IMR-90 (cell line): Measurements from ENCODE around the gene MAGOH. TPM values are rescaled to one million over a fixed set of nuclear protein-coding genes. Genes with fewer than 3 reads are reported as not detected.
A peak's percentile ranks its signal among the peaks of the same experiment; 100 is the strongest.

Source experiments
- ATAC-seq: fragments of 200-7000 bp; cut with Tn5 transposase; 2 replicates; pipeline ENCODE4 v1.9.1; 2020; ENCODE audit warnings: low read depth, mild to moderate bottlenecking, moderate library complexity
- BruUV-seq: library from RNA; stranded (reverse); fragments of 400-500 nt; replicated peaks from 2 replicates; lab custom pipeline; 2021; lab: Mats Ljungman, UMichigan
- CTCF ChIA-PET: fragments of 300-600 bp; formaldehyde crosslinking; extraction: SDS; loops from one replicate; lab custom pipeline; 2021; ENCODE audit warnings: antibody characterized with exemption; lab: Yijun Ruan, JAX
- POLR2A ChIA-PET: fragments of 300-600 bp; sonication (Branson Sonifier 250); formaldehyde crosslinking; loops from one replicate; lab custom pipeline; 2022; ENCODE audit warnings: antibody characterized with exemption; ENCODE audit not compliant: unreplicated experiment; lab: Charles Lee
- DNase-seq: peaks from one replicate; pipeline ENCODE4 v3.0.0; 2013
- H2AFZ ChIP-seq: replicated peaks from 2 replicates; pipeline ENCODE3; 2013; ENCODE audit warnings: low read length, mild to moderate bottlenecking; ENCODE audit not compliant: poor library complexity
- H2AK5ac ChIP-seq: 2 replicates; pipeline ENCODE4 v1.6.1; 2013; ENCODE audit warnings: low read depth, low read length, inconsistent platforms
- H2AK9ac ChIP-seq: replicated peaks from 2 replicates; pipeline ENCODE3; 2013; ENCODE audit warnings: mild to moderate bottlenecking, low read depth, low read length, moderate library complexity; ENCODE audit not compliant: poor library complexity
- H2BK120ac ChIP-seq: 2 replicates; pipeline ENCODE4 v1.6.1; 2013; ENCODE audit warnings: low read depth, low read length, inconsistent platforms
- H2BK15ac ChIP-seq: 3 replicates; pipeline ENCODE4 v1.6.1; 2013; ENCODE audit warnings: low read depth, low read length, inconsistent platforms
- H2BK20ac ChIP-seq: 2 replicates; pipeline ENCODE4 v1.6.1; 2013; ENCODE audit warnings: low read depth, mild to moderate bottlenecking, inconsistent platforms, low read length, moderate library complexity
- H2BK5ac ChIP-seq: 2 replicates; pipeline ENCODE4 v1.6.1; 2013; ENCODE audit warnings: mild to moderate bottlenecking, low read depth, low read length, inconsistent platforms; ENCODE audit not compliant: poor library complexity, severe bottlenecking
- H3K14ac ChIP-seq: replicated peaks from 2 replicates; pipeline ENCODE4 v1.6.1; 2013; ENCODE audit warnings: low read depth, low read length, inconsistent platforms
- H3K18ac ChIP-seq: 2 replicates; pipeline ENCODE4 v1.6.1; 2013; ENCODE audit warnings: low read depth, low read length, control low read depth
- H3K23ac ChIP-seq: 2 replicates; pipeline ENCODE4 v1.6.1; 2013; ENCODE audit warnings: low read depth, low read length, inconsistent platforms
- H3K27ac ChIP-seq: 2 replicates; pipeline ENCODE4 v1.5.1; 2013; ENCODE audit warnings: mild to moderate bottlenecking, control low read depth, low read length; ENCODE audit not compliant: insufficient read depth
- H3K27me3 ChIP-seq: 2 replicates; pipeline ENCODE4 v1.6.1; 2013; ENCODE audit warnings: low read length; ENCODE audit not compliant: control insufficient read depth, insufficient read depth
- H3K36me3 ChIP-seq: 2 replicates; pipeline ENCODE4 v1.6.1; 2013; ENCODE audit warnings: low read length, mixed read lengths; ENCODE audit not compliant: control insufficient read depth, insufficient read depth
- H3K4ac ChIP-seq: 2 replicates; pipeline ENCODE4 v1.6.1; 2013; ENCODE audit warnings: low read depth, low read length, inconsistent platforms
- H3K4me1 ChIP-seq: 2 replicates; pipeline ENCODE4 v1.6.1; 2013; ENCODE audit warnings: low read length, mixed read lengths; ENCODE audit not compliant: control insufficient read depth, insufficient read depth
- H3K4me2 ChIP-seq: 2 replicates; pipeline ENCODE4 v1.6.1; 2013; ENCODE audit warnings: low read depth, mild to moderate bottlenecking, control low read depth, low read length, moderate library complexity
- H3K4me3 ChIP-seq: 2 replicates; pipeline ENCODE4 v1.5.1; 2013; ENCODE audit warnings: low read depth, mild to moderate bottlenecking, control low read depth, low read length, moderate library complexity; ENCODE audit not compliant: insufficient read depth
- H3K56ac ChIP-seq: 2 replicates; pipeline ENCODE4 v1.6.1; 2013; ENCODE audit warnings: low read length, inconsistent platforms; ENCODE audit not compliant: insufficient read depth; ENCODE audit errors: extremely low read depth
- H3K79me1 ChIP-seq, 2 experiments: 2 replicates each; pipeline ENCODE4 v1.6.1; 2013; ENCODE audit warnings: low read length in 2 of 2, inconsistent platforms in 1 of 2, low read depth in 1 of 2
- H3K9ac ChIP-seq: 2 replicates; pipeline ENCODE4 v1.6.1; 2013; ENCODE audit warnings: low read depth, low read length, control low read depth
- H3K9me1 ChIP-seq: 2 replicates; pipeline ENCODE4 v1.6.1; 2013; ENCODE audit warnings: low read length, inconsistent platforms; ENCODE audit not compliant: insufficient read depth
- H3K9me3 ChIP-seq: 2 replicates; pipeline ENCODE4 v1.6.1; 2013; ENCODE audit warnings: low read length; ENCODE audit not compliant: control insufficient read depth, insufficient read depth
- H4K20me1 ChIP-seq: 2 replicates; pipeline ENCODE4 v1.6.1; 2013; ENCODE audit warnings: low read length, inconsistent platforms; ENCODE audit not compliant: insufficient read depth
- H4K5ac ChIP-seq: 2 replicates; pipeline ENCODE4 v1.6.1; 2013; ENCODE audit warnings: mild to moderate bottlenecking, low read depth, low read length, control low read depth
- H4K8ac ChIP-seq, 2 experiments: 2 replicates each; pipeline ENCODE4 v1.6.1; 2013; ENCODE audit warnings: low read depth in 2 of 2, low read length in 2 of 2, control low read depth in 1 of 2, inconsistent platforms in 1 of 2
- H4K91ac ChIP-seq: 2 replicates; pipeline ENCODE4 v1.6.1; 2013; ENCODE audit warnings: low read depth, low read length, inconsistent platforms; ENCODE audit not compliant: insufficient read depth
- BHLHE40 ChIP-seq: fragments of 150-350 bp; IDR thresholded peaks from 2 replicates; pipeline ENCODE4 v1.6.1; 2016; ENCODE audit warnings: mild to moderate bottlenecking, low read depth, low read length
- CHD1 ChIP-seq: IDR thresholded peaks from 2 replicates; pipeline ENCODE4 v1.6.1; 2012; ENCODE audit warnings: low read depth, low read length, improper control_type of control experiment
- FOS ChIP-seq: fragments of 150-350 bp; IDR thresholded peaks from 2 replicates; pipeline ENCODE4 v1.6.1; 2016; ENCODE audit warnings: low read depth, low read length
- MAFK ChIP-seq: IDR thresholded peaks from 2 replicates; pipeline ENCODE4 v1.6.1; 2012; ENCODE audit warnings: low read depth, low read length, improper control_type of control experiment
- MAZ ChIP-seq: IDR thresholded peaks from 2 replicates; pipeline ENCODE4 v1.6.1; 2012; ENCODE audit warnings: low read depth, mild to moderate bottlenecking, low read length, improper control_type of control experiment, moderate library complexity, borderline replicate concordance
- NFE2L2 ChIP-seq: fragments of 150-350 bp; IDR thresholded peaks from 2 replicates; pipeline ENCODE4 v1.6.1; 2016; ENCODE audit warnings: low read depth, mild to moderate bottlenecking, low read length
- POLR2A ChIP-seq: IDR thresholded peaks from 2 replicates; pipeline ENCODE4 v1.6.1; 2012; ENCODE audit warnings: mild to moderate bottlenecking, low read depth, low read length
- RAD21 ChIP-seq: IDR thresholded peaks from 2 replicates; pipeline ENCODE4 v1.6.1; 2012; ENCODE audit warnings: low read length, improper control_type of control experiment
- RCOR1 ChIP-seq: IDR thresholded peaks from 2 replicates; pipeline ENCODE4 v1.6.1; 2012; ENCODE audit warnings: mild to moderate bottlenecking, low read length, improper control_type of control experiment; ENCODE audit not compliant: insufficient replicate concordance
- RFX5 ChIP-seq: IDR thresholded peaks from 2 replicates; pipeline ENCODE4 v1.8.0; 2012; ENCODE audit warnings: low read depth, mild to moderate bottlenecking, low read length, moderate library complexity
- SMC3 ChIP-seq: fragments of 150-350 bp; IDR thresholded peaks from 2 replicates; pipeline ENCODE4 v1.6.1; 2016; ENCODE audit warnings: low read depth, mild to moderate bottlenecking, antibody characterized with exemption, low read length, moderate library complexity
- USF2 ChIP-seq: fragments of 150-350 bp; IDR thresholded peaks from 2 replicates; pipeline ENCODE4 v1.6.1; 2017; ENCODE audit warnings: mild to moderate bottlenecking, antibody characterized with exemption, low read length, low read depth
- WGBS, 2 experiments: methylation state at CpG; one replicate each; pipeline versions ENCODE4 v1.1.5 to v1.1.7; 2013; ENCODE audit warnings: missing lambda C conversion rate in 2 of 2; ENCODE audit not compliant: insufficient read length in 1 of 2; ENCODE audit errors: extremely low coverage in 2 of 2; 5-methylcytosine and 5-hydroxymethylcytosine counted together
- dilution Hi-C: fragments of 300-500 bp; cut with HindIII; formaldehyde crosslinking; loops from one replicate; pipeline ENCODE4 v1.14.3; 2018; ENCODE audit warnings: low sequenced_read_pairs; ENCODE audit not compliant: unreplicated experiment
- in situ Hi-C: fragments of 300-500 bp; cut with MboI; formaldehyde crosslinking; loops from 3 replicates; pipeline ENCODE4 v1.14.3; 2019; ENCODE audit warnings: low sequenced_read_pairs, inconsistent platforms, mixed read lengths
- intact Hi-C: fragments of 100-400 bp; cut with micrococcal nuclease; formaldehyde crosslinking; loops from 2 replicates; pipeline ENCODE4 v1.10.0; 2022
- polyA plus RNA-seq, 3 experiments: library from polyadenylated mRNA; depleted of rRNA; stranded (reverse); fragments of >200 nt; gene quantifications; 2 replicates each; pipeline ENCODE4 v1.2.3, GENCODE V29; 2012; ENCODE audit warnings: low replicate concordance in 1 of 3
- total RNA-seq: library from RNA; depleted of rRNA; stranded (reverse); fragments of >200 nt; gene quantifications from 2 replicates; pipeline ENCODE4 v1.2.3, GENCODE V29; 2012
- TF ChIP-seq, protein P1 (sequence below): conservative IDR thresholded peaks from 2 replicates; pipeline ENCODE4 v1.5.1; 2012; ENCODE audit warnings: mild to moderate bottlenecking, low read depth, low read length, improper control_type of control experiment
- TF ChIP-seq, protein P2 (sequence below): fragments of 150-350 bp; IDR thresholded peaks from 2 replicates; pipeline ENCODE4 v1.6.1; 2016; ENCODE audit warnings: low read depth, mild to moderate bottlenecking, low read length, moderate library complexity, borderline replicate concordance

MAGOH gene
- total and polyA plus RNA-seq, 2 of the 4 experiments (the other 2 are of a cell fraction): 3.8 to 26.3 TPM

DNA sequence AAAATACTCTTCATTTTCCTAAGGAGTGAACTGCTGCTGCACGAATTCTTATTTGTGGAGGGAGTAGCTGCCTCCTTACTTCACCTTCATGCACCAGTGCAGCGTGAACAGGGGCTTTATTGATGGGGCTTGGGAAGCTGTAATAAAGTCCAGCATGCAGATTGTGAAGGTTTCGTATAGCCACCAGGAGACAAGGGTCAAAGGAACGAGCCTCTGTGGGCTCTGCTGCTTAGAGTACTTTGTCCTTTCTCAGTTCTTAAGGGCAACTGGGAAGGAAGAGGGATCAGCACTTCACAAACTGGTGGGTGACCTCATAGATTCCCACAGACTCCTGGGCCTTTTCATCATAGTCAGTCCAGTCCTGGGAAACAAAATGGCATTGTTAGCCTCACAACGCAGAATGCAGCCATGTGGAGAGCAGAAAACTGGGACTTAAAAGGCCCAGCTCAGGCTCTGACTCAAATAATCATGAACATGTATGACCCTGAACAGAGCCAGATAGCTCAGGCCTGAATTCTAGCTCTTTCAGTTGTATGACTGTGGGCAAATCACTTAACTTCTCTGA lies 23.9 kb downstream of the MAGOH start:
- POLR2A ChIA-PET: no interaction called here
- no peak overlapping the region for H2AK5ac ChIP-seq
- no peak overlapping the region for H2AFZ ChIP-seq
- H3K14ac ChIP-seq: no peak overlapping the region
- H3K36me3 ChIP-seq: peaks cover 53% of the 10 kb centered on the region
- no peak overlapping the region for H3K56ac ChIP-seq
- no peak overlapping the region for H3K9ac ChIP-seq
- no peaks in the 10 kb centered on the region for H3K9me3 ChIP-seq
- H3K18ac ChIP-seq: no peak overlapping the region
- in situ Hi-C loops (no loop called here), intact Hi-C loops (no loop called here), dilution Hi-C loops (no loop called here)
- BruUV-seq: no TSS peak
- no peak overlapping the region for H3K27ac ChIP-seq
- H3K23ac ChIP-seq: no peak overlapping the region
- no peak overlapping the region for H3K4ac ChIP-seq
- peak overlapping the region; percentile 23 for H2AK9ac ChIP-seq
- no peak for DNase-seq
- no peak overlapping the region for H2BK15ac ChIP-seq
- peaks cover 15 to 24% of the 10 kb centered on the region in 2 experiments for H3K79me1 ChIP-seq
- no peak for ATAC-seq
- H3K9me1 ChIP-seq: peaks cover 15% of the 10 kb centered on the region; the same call in 1 of the 2 replicates
- no peaks in the 10 kb centered on the region for H4K20me1 ChIP-seq
- H3K4me1 ChIP-seq: peaks cover 2% of the 10 kb centered on the region; the same call in 1 of the 2 replicates
- no peaks in the 10 kb centered on the region for H3K27me3 ChIP-seq
- TF ChIP-seq RFX5 (no peak), FOS (no peak), NFE2L2 (no peak), MAZ (no peak), MAFK (no peak), CHD1 (no peak), BHLHE40 (no peak), RAD21 (no peak), RCOR1 (no peak), USF2 (no peak), POLR2A (no peak), SMC3 (no peak)
- TF ChIP-seq, protein P1, sequence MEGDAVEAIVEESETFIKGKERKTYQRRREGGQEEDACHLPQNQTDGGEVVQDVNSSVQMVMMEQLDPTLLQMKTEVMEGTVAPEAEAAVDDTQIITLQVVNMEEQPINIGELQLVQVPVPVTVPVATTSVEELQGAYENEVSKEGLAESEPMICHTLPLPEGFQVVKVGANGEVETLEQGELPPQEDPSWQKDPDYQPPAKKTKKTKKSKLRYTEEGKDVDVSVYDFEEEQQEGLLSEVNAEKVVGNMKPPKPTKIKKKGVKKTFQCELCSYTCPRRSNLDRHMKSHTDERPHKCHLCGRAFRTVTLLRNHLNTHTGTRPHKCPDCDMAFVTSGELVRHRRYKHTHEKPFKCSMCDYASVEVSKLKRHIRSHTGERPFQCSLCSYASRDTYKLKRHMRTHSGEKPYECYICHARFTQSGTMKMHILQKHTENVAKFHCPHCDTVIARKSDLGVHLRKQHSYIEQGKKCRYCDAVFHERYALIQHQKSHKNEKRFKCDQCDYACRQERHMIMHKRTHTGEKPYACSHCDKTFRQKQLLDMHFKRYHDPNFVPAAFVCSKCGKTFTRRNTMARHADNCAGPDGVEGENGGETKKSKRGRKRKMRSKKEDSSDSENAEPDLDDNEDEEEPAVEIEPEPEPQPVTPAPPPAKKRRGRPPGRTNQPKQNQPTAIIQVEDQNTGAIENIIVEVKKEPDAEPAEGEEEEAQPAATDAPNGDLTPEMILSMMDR: no peak
- TF ChIP-seq, protein P2, sequence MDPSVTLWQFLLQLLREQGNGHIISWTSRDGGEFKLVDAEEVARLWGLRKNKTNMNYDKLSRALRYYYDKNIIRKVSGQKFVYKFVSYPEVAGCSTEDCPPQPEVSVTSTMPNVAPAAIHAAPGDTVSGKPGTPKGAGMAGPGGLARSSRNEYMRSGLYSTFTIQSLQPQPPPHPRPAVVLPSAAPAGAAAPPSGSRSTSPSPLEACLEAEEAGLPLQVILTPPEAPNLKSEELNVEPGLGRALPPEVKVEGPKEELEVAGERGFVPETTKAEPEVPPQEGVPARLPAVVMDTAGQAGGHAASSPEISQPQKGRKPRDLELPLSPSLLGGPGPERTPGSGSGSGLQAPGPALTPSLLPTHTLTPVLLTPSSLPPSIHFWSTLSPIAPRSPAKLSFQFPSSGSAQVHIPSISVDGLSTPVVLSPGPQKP: no peak
- H3K4me3 ChIP-seq: no peak overlapping the region
- no peak overlapping the region for H2BK5ac ChIP-seq
- H4K8ac ChIP-seq: no peak overlapping the region
- no peak overlapping the region for H2BK120ac ChIP-seq
- no peak overlapping the region for H2BK20ac ChIP-seq
- WGBS, 2 experiments: 100% methylated on average over 2 of the region's 5 CpGs; no CpG with 5 or more reads in 1 of the 2 experiments
- no peak overlapping the region for H4K91ac ChIP-seq
- no peak overlapping the region for H4K5ac ChIP-seq
- CTCF ChIA-PET: interaction anchor here (0.7 kb wide), 1 partner anchor 199 kb away, joined by 6 read pairs; no protein-coding TSS in a partner anchor
- H3K4me2 ChIP-seq: no peak overlapping the region
